Caco-2 (cell line): ENCODE measurements around the gene SLTM. TPM values are rescaled to one million over a fixed set of nuclear protein-coding genes. Genes with fewer than 3 reads are reported as not detected.

Experiments
- BruUV-seq: library from RNA; stranded (reverse); fragments of 400-500 nt; replicated peaks from 2 replicates; lab custom pipeline; 2021; lab: Mats Ljungman, UMichigan
- CTCF ChIA-PET: fragments of 300-600 bp; sonication (Branson Sonifier 250); formaldehyde crosslinking; loops from one replicate; lab custom pipeline; 2022; ENCODE audit warnings: antibody characterized with exemption; lab: Charles Lee
- POLR2A ChIA-PET: fragments of 300-600 bp; sonication (Branson Sonifier 250); formaldehyde crosslinking; loops from one replicate; lab custom pipeline; 2022; ENCODE audit warnings: antibody characterized with exemption; lab: Charles Lee
- DNase-seq, 2 experiments: peaks; one replicate each; pipeline versions ENCODE4 v3.0.0 to v3.0.0-alpha.2; 2020 to 2022
- H3K27me3 ChIP-seq: replicated peaks from 2 replicates; pipeline ENCODE4 v1.6.0; 2011; ENCODE audit warnings: low read length; ENCODE audit not compliant: control insufficient read depth, insufficient read depth
- H3K36me3 ChIP-seq: 2 replicates; pipeline ENCODE4 v1.5.1; 2011; ENCODE audit warnings: low read length; ENCODE audit not compliant: control insufficient read depth, insufficient read depth
- H3K4me1 ChIP-seq: fragments of 250-450 bp; sonication (Bioruptor Pico); 2 replicates; pipeline ENCODE4 v1.5.1; 2020; ENCODE audit warnings: mild to moderate bottlenecking
- H3K4me3 ChIP-seq: 2 replicates; pipeline ENCODE4 v1.5.1; 2011; ENCODE audit warnings: low read depth, mild to moderate bottlenecking, control low read depth, low read length
- H3K9me3 ChIP-seq: fragments of 250-450 bp; sonication (Bioruptor Pico); 2 replicates; pipeline ENCODE4 v1.5.1; 2020; ENCODE audit warnings: mild to moderate bottlenecking, moderate library complexity
- H3K27ac Mint-ChIP-seq: one replicate; pipeline ENCODE4 v1.8.0; 2022; ENCODE audit warnings: mixed read lengths; ENCODE audit not compliant: unreplicated experiment
- H3K27me3 Mint-ChIP-seq: one replicate; pipeline ENCODE4 v1.8.0; 2022; ENCODE audit warnings: mixed read lengths; ENCODE audit not compliant: insufficient read depth, unreplicated experiment
- H3K36me3 Mint-ChIP-seq: one replicate; pipeline ENCODE4 v1.8.0; 2022; ENCODE audit warnings: mild to moderate bottlenecking, mixed read lengths; ENCODE audit not compliant: insufficient read depth, unreplicated experiment
- H3K4me1 Mint-ChIP-seq: one replicate; pipeline ENCODE4 v1.8.0; 2022; ENCODE audit warnings: low read depth, mixed read lengths; ENCODE audit not compliant: unreplicated experiment
- H3K4me3 Mint-ChIP-seq: one replicate; pipeline ENCODE4 v1.8.0; 2022; ENCODE audit warnings: mild to moderate bottlenecking, moderate library complexity, mixed read lengths; ENCODE audit not compliant: unreplicated experiment
- H3K9me3 Mint-ChIP-seq: one replicate; pipeline ENCODE4 v1.8.0; 2022; ENCODE audit warnings: mixed read lengths; ENCODE audit not compliant: unreplicated experiment
- intact Hi-C: fragments of 100-400 bp; cut with micrococcal nuclease; formaldehyde crosslinking; loops from one replicate; pipeline ENCODE4 v1.10.0; 2022; ENCODE audit not compliant: unreplicated experiment
- total RNA-seq: library from RNA; stranded (reverse); gene quantifications from 2 replicates; pipeline ENCODE4 v1.2.3, GENCODE V29; 2022
- TF ChIP-seq, protein P1 (sequence below), 2 experiments: fragments of 200-600 bp in 1 of 2; IDR thresholded peaks; 1 replicate in 1 of 2; 2 replicates in 1 of 2; pipeline versions ENCODE4 v1.5.1 to v1.8.0; 2011 to 2022; ENCODE audit warnings: antibody characterized with exemption in 1 of 2, control low read depth in 1 of 2, inconsistent platforms in 1 of 2, low read depth in 1 of 2, low read length in 1 of 2, mild to moderate bottlenecking in 1 of 2, moderate library complexity in 1 of 2; ENCODE audit not compliant: insufficient read depth in 1 of 2, severe bottlenecking in 1 of 2, unreplicated experiment in 1 of 2

Gene SLTM
- total RNA-seq, 1 experiment from 2014 or later: 79.5 TPM

- POLR2A ChIA-PET: no interaction called here
- no peak overlapping the region for H3K27ac Mint-ChIP-seq
- TF ChIP-seq, protein P1, sequence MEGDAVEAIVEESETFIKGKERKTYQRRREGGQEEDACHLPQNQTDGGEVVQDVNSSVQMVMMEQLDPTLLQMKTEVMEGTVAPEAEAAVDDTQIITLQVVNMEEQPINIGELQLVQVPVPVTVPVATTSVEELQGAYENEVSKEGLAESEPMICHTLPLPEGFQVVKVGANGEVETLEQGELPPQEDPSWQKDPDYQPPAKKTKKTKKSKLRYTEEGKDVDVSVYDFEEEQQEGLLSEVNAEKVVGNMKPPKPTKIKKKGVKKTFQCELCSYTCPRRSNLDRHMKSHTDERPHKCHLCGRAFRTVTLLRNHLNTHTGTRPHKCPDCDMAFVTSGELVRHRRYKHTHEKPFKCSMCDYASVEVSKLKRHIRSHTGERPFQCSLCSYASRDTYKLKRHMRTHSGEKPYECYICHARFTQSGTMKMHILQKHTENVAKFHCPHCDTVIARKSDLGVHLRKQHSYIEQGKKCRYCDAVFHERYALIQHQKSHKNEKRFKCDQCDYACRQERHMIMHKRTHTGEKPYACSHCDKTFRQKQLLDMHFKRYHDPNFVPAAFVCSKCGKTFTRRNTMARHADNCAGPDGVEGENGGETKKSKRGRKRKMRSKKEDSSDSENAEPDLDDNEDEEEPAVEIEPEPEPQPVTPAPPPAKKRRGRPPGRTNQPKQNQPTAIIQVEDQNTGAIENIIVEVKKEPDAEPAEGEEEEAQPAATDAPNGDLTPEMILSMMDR (IDR thresholded peaks at IDR 0.05; ENCODE audit: insufficient read depth in 1 of 2, low read depth in 1 of 2, low read length in 1 of 2, severe bottlenecking in 1 of 2, unreplicated experiment in 1 of 2): no peak
These were observed 9.2 kb downstream of the SLTM start for GRCh38 chr15:58924327-58924726.

GRCh38 chr15:58923696-58924300, 9.7 kb downstream of the SLTM start:
- TF ChIP-seq, protein P1 (IDR thresholded peaks at IDR 0.05; ENCODE audit: insufficient read depth in 1 of 2, low read depth in 1 of 2, low read length in 1 of 2, severe bottlenecking in 1 of 2, unreplicated experiment in 1 of 2): no peak
- Mint-ChIP-seq H3K9me3 (no peaks in the 10 kb centered on the region), H3K4me3 (no peak overlapping the region), H3K4me1 (no peaks in the 10 kb centered on the region), H3K27ac (no peak overlapping the region), H3K27me3 (no peaks in the 10 kb centered on the region), H3K36me3 (peaks cover 44% of the 10 kb centered on the region)
- H3K9me3 ChIP-seq: no peaks in the 10 kb centered on the region
- ChIA-PET POLR2A (no interaction called here), CTCF (interaction anchor here (0.7 kb wide), 1 partner anchor 293 kb away, joined by 5 read pairs; no protein-coding TSS in a partner anchor)
- no peak overlapping the region for H3K4me3 ChIP-seq
- no peak for DNase-seq
- H3K4me1 ChIP-seq: peaks cover 3% of the 10 kb centered on the region; the same call in 1 of the 2 replicates
- no peaks in the 10 kb centered on the region for H3K36me3 ChIP-seq
- no TSS peak for BruUV-seq
- intact Hi-C loops: no loop called here
- no peaks in the 10 kb centered on the region for H3K27me3 ChIP-seq

More at GRCh38 chr15:58924327-58924726, 9.2 kb downstream of the SLTM start:
- Mint-ChIP-seq H3K9me3 (no peaks in the 10 kb centered on the region), H3K27me3 (no peaks in the 10 kb centered on the region), H3K36me3 (peaks cover 44% of the 10 kb centered on the region), H3K4me3 (no peak overlapping the region), H3K4me1 (no peaks in the 10 kb centered on the region)
- no peaks in the 10 kb centered on the region for H3K27me3 ChIP-seq
- no peak overlapping the region for H3K4me3 ChIP-seq
- peaks cover 3% of the 10 kb centered on the region; the same call in 1 of the 2 replicates for H3K4me1 ChIP-seq
- no peak for DNase-seq
- no peaks in the 10 kb centered on the region for H3K36me3 ChIP-seq
- intact Hi-C loops: no loop called here
- no peaks in the 10 kb centered on the region for H3K9me3 ChIP-seq
- CTCF ChIA-PET: no interaction called here
- no TSS peak for BruUV-seq

DNA sequence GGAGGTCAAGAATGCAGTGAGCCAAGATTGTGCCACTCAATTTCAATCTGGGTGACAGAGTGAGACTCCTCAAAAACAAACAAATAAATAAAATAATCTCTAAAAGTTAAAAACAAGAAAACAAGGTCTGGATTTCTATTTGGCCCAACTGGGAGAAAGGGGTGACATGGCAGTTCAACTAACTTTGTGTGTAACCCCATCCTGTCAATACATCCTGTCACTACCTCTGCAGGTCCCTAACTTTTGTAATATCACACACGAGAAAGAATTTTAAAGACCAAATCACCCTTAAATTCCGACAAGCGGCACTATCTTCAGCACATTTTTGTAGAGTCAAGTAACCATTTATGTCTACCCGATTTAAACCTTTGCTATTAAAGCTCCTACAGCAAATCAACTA, 10.2 kb downstream of the SLTM start:
- Histone ChIP-seq H3K36me3 (no peaks in the 10 kb centered on the region), H3K9me3 (no peaks in the 10 kb centered on the region), H3K27me3 (no peaks in the 10 kb centered on the region), H3K4me1 (peaks cover 6% of the 10 kb centered on the region), H3K4me3 (no peak overlapping the region)
- intact Hi-C loops: no loop called here
- H3K9me3 Mint-ChIP-seq: no peaks in the 10 kb centered on the region
- no TSS peak for BruUV-seq
- H3K27ac Mint-ChIP-seq: no peak overlapping the region
- DNase-seq: no peak
- no peak overlapping the region for H3K4me3 Mint-ChIP-seq
- ChIA-PET POLR2A (no interaction called here), CTCF (interaction anchor here (0.7 kb wide), 1 partner anchor 293 kb away, joined by 5 read pairs; no protein-coding TSS in a partner anchor)
- no peaks in the 10 kb centered on the region for H3K27me3 Mint-ChIP-seq
- H3K36me3 Mint-ChIP-seq: peaks cover 39% of the 10 kb centered on the region
- H3K4me1 Mint-ChIP-seq: no peaks in the 10 kb centered on the region
- TF ChIP-seq, protein P1 (IDR thresholded peaks at IDR 0.05; ENCODE audit: insufficient read depth in 1 of 2, low read depth in 1 of 2, low read length in 1 of 2, severe bottlenecking in 1 of 2, unreplicated experiment in 1 of 2): no peak
